SK-N-SH (cell line): ENCODE results near the gene FBXL7. TPM values are rescaled to one million over a fixed set of nuclear protein-coding genes. Genes with fewer than 3 reads are reported as not detected.

ENCODE experiments used
- CTCF ChIA-PET: fragments of 300-600, 350-600 bp; formaldehyde crosslinking; extraction: SDS; loops from one replicate; lab custom pipeline; 2021; lab: Yijun Ruan, JAX
- POLR2A ChIA-PET: fragments of 350-600 bp; sonication (Branson Sonifier 250); formaldehyde crosslinking; extraction: SDS; loops from one replicate; lab custom pipeline; 2020; ENCODE audit warnings: antibody characterized with exemption, inconsistent platforms; lab: Yijun Ruan, JAX
- DNase-seq: peaks from one replicate; pipeline ENCODE4 v3.0.0; 2012
- H2AFZ ChIP-seq: fragments of 200-600 bp; sonication (generic); 2 replicates; pipeline ENCODE4 v1.8.1; 2016; ENCODE audit warnings: antibody characterized with exemption, mild to moderate bottlenecking, low read depth
- H3F3A ChIP-seq: fragments of 200-600 bp; sonication (generic); replicated peaks from 2 replicates; pipeline ENCODE3; 2016; ENCODE audit warnings: antibody characterized with exemption, mild to moderate bottlenecking; ENCODE audit not compliant: insufficient read depth
- H3K27ac ChIP-seq, 2 experiments: fragments of 200-500 bp in 1 of 2; fragments of 200-600 bp in 1 of 2; sonication (Bioruptor generic) in 1 of 2; sonication (generic), shearing (Covaris generic) in 1 of 2; 2 replicates each; pipeline versions ENCODE4 v1.5.1 to v1.6.1; 2014 to 2016; ENCODE audit warnings: low read depth in 2 of 2, inconsistent platforms in 1 of 2, low read length in 1 of 2, mild to moderate bottlenecking in 1 of 2, mixed read lengths in 1 of 2
- H3K27me3 ChIP-seq: fragments of 200-600 bp; sonication (generic), shearing (Covaris generic); 2 replicates; pipeline ENCODE4 v1.6.1; 2016; ENCODE audit warnings: mixed run types; ENCODE audit not compliant: insufficient read depth
- H3K36me3 ChIP-seq, 2 experiments: fragments of 200-500 bp in 1 of 2; fragments of 200-600 bp in 1 of 2; sonication (Bioruptor generic) in 1 of 2; sonication (generic) in 1 of 2; replicated peaks in 1 of 2; 2 replicates each; pipeline versions ENCODE3 to v1.5.1; 2014 to 2016; ENCODE audit warnings: low read length in 1 of 2, mild to moderate bottlenecking in 1 of 2; ENCODE audit not compliant: insufficient read depth in 2 of 2, control insufficient read depth in 1 of 2
- H3K4me1 ChIP-seq, 2 experiments: fragments of 200-500 bp in 1 of 2; fragments of 200-600 bp in 1 of 2; sonication (Bioruptor generic) in 1 of 2; sonication (generic), shearing (Covaris generic) in 1 of 2; 2 replicates each; pipeline versions ENCODE4 v1.5.1 to v1.6.1; 2014 to 2016; ENCODE audit warnings: low read depth in 1 of 2, low read length in 1 of 2, mixed run types in 1 of 2; ENCODE audit not compliant: insufficient read depth in 2 of 2, control insufficient read depth in 1 of 2
- H3K4me2 ChIP-seq: fragments of 200-600 bp; sonication (generic), shearing (Covaris generic); 2 replicates; pipeline ENCODE4 v1.6.1; 2017; ENCODE audit warnings: mixed run types
- H3K4me3 ChIP-seq, 2 experiments: fragments of 200-500 bp in 1 of 2; fragments of 200-600 bp in 1 of 2; sonication (Bioruptor generic) in 1 of 2; sonication (generic), shearing (Covaris generic) in 1 of 2; 2 replicates each; pipeline versions ENCODE4 v1.5.1 to v1.8.1; 2014 to 2016; ENCODE audit warnings: low read depth in 2 of 2, inconsistent platforms in 1 of 2, low read length in 1 of 2, mild to moderate bottlenecking in 1 of 2, mixed read lengths in 1 of 2, moderate library complexity in 1 of 2
- H3K79me2 ChIP-seq: fragments of 200-600 bp; sonication (generic); 2 replicates; pipeline ENCODE4 v1.8.1; 2017; ENCODE audit warnings: mild to moderate bottlenecking; ENCODE audit not compliant: insufficient read depth
- H3K9ac ChIP-seq: fragments of 200-600 bp; sonication (generic); 2 replicates; pipeline ENCODE4 v1.6.1; 2017; ENCODE audit warnings: mixed run types
- H3K9me2 ChIP-seq: fragments of 200-600 bp; sonication (generic); 2 replicates; pipeline ENCODE4 v1.6.1; 2017; ENCODE audit warnings: mixed run types
- H3K9me3 ChIP-seq: fragments of 200-600 bp; sonication (generic); 2 replicates; pipeline ENCODE4 v1.6.1; 2017; ENCODE audit warnings: mixed run types, mild to moderate bottlenecking, moderate library complexity
- H4K20me1 ChIP-seq: fragments of 200-600 bp; sonication (generic); 2 replicates; pipeline ENCODE4 v1.6.1; 2017; ENCODE audit warnings: mild to moderate bottlenecking, mixed run types; ENCODE audit not compliant: insufficient read depth
- CHD2 ChIP-seq: fragments of 150-350 bp; IDR thresholded peaks from 2 replicates; pipeline ENCODE4 v1.6.1; 2018; ENCODE audit warnings: low read length; ENCODE audit not compliant: partially characterized antibody
- ELF1 ChIP-seq: IDR thresholded peaks from 2 replicates; pipeline ENCODE4 v1.4.0; 2012
- EP300 ChIP-seq, 2 experiments: IDR thresholded peaks; 2 replicates each; pipeline versions ENCODE4 v1.4.0 to v1.6.1; 2012; ENCODE audit warnings: borderline replicate concordance in 1 of 2, low read depth in 1 of 2, low read length in 1 of 2
- EZH2phosphoT487 ChIP-seq: fragments of 200-600 bp; sonication (generic); IDR thresholded peaks from 2 replicates; pipeline ENCODE4 v1.6.1; 2017; ENCODE audit warnings: low read depth, mixed run types, mild to moderate bottlenecking, antibody characterized with exemption, moderate library complexity, borderline replicate concordance
- FOXJ3 ChIP-seq: sonication (generic); formaldehyde crosslinking; IDR thresholded peaks from 2 replicates; pipeline ENCODE4 v1.5.1; 2020; ENCODE audit warnings: mild to moderate bottlenecking, missing genetic modification reagents
- FOXM1 ChIP-seq: IDR thresholded peaks from 2 replicates; pipeline ENCODE4 v1.4.0; 2012; ENCODE audit warnings: low read depth, mild to moderate bottlenecking
- GABPA ChIP-seq: IDR thresholded peaks from 2 replicates; pipeline ENCODE4 v1.4.0; 2012; ENCODE audit warnings: low read depth, mild to moderate bottlenecking
- GATA2 ChIP-seq: sonication (generic); formaldehyde crosslinking; IDR thresholded peaks from 2 replicates; pipeline ENCODE4 v1.5.0; 2020; ENCODE audit warnings: mild to moderate bottlenecking, missing genetic modification reagents
- JUND ChIP-seq: IDR thresholded peaks from 2 replicates; pipeline ENCODE4 v1.4.0; 2012
- MXI1 ChIP-seq: IDR thresholded peaks from 2 replicates; pipeline ENCODE4 v1.6.1; 2012; ENCODE audit warnings: mild to moderate bottlenecking, low read depth, low read length, improper control_type of control experiment
- NFIC ChIP-seq: IDR thresholded peaks from 2 replicates; pipeline ENCODE4 v1.4.0; 2012; ENCODE audit warnings: borderline replicate concordance
- NRF1 ChIP-seq: IDR thresholded peaks from 2 replicates; pipeline ENCODE4 v1.6.1; 2012; ENCODE audit warnings: low read depth, mild to moderate bottlenecking, low read length
- POLR2AphosphoS5 ChIP-seq: IDR thresholded peaks from 2 replicates; pipeline ENCODE4 v1.6.1; 2012; ENCODE audit warnings: low read depth, low read length
- RAD21 ChIP-seq: IDR thresholded peaks from 2 replicates; pipeline ENCODE4 v1.6.1; 2012; ENCODE audit warnings: mild to moderate bottlenecking, low read length
- RCOR1 ChIP-seq: fragments of 150-350 bp; IDR thresholded peaks from 2 replicates; pipeline ENCODE4 v1.6.1; 2017; ENCODE audit warnings: antibody characterized with exemption, low read length
- RFX5 ChIP-seq: IDR thresholded peaks from 2 replicates; pipeline ENCODE4 v1.6.1; 2012; ENCODE audit warnings: mild to moderate bottlenecking, improper control_type of control experiment, low read length
- RXRA ChIP-seq: IDR thresholded peaks from 2 replicates; pipeline ENCODE4 v1.4.0; 2012; ENCODE audit warnings: low read depth, mild to moderate bottlenecking, borderline replicate concordance
- SIN3A ChIP-seq: IDR thresholded peaks from 2 replicates; pipeline ENCODE4 v1.6.1; 2012; ENCODE audit warnings: low read depth, mild to moderate bottlenecking, low read length, moderate library complexity, borderline replicate concordance
- TCF12 ChIP-seq: IDR thresholded peaks from 2 replicates; pipeline ENCODE4 v1.4.0; 2012
- TEAD4 ChIP-seq: IDR thresholded peaks from 2 replicates; pipeline ENCODE4 v1.4.0; 2012; ENCODE audit warnings: mild to moderate bottlenecking, borderline replicate concordance; ENCODE audit not compliant: insufficient read depth
- USF2 ChIP-seq: fragments of 150-350 bp; IDR thresholded peaks from 2 replicates; pipeline ENCODE4 v1.6.1; 2017; ENCODE audit warnings: antibody characterized with exemption, low read length, low read depth, borderline replicate concordance
- YY1 ChIP-seq: IDR thresholded peaks from 2 replicates; pipeline ENCODE4 v1.4.0; 2012; ENCODE audit warnings: low read depth, mild to moderate bottlenecking
- WGBS: methylation state at CpG from one replicate; pipeline ENCODE4 v1.1.6; 2017; ENCODE audit warnings: low lambda C conversion rate; 5-methylcytosine and 5-hydroxymethylcytosine counted together
- polyA plus RNA-seq, 3 experiments: library from polyadenylated mRNA; depleted of rRNA; stranded (reverse); fragments of >200 nt; gene quantifications; 2 replicates each; pipeline ENCODE4 v1.2.3, GENCODE V29; 2012
- TF ChIP-seq, protein P1 (sequence below): IDR thresholded peaks from 2 replicates; pipeline ENCODE4; 2012
- TF ChIP-seq, protein P2 (sequence below): fragments of 150-350 bp; IDR thresholded peaks from 2 replicates; pipeline ENCODE4 v1.6.1; 2016; ENCODE audit warnings: mild to moderate bottlenecking, low read depth, low read length
- TF ChIP-seq, protein P3 (sequence below): IDR thresholded peaks from 2 replicates; pipeline ENCODE4 v1.4.0; 2012; ENCODE audit warnings: low read depth, borderline replicate concordance
- TF ChIP-seq, protein P4 (sequence below): IDR thresholded peaks from 2 replicates; pipeline ENCODE4 v1.4.0; 2012; ENCODE audit warnings: low read depth
- TF ChIP-seq, protein P5 (sequence below): IDR thresholded peaks from 2 replicates; pipeline ENCODE4 v1.4.0; 2012; ENCODE audit warnings: low read depth, borderline replicate concordance

FBXL7 gene
- polyA plus RNA-seq, 1 of the 3 experiments (the other 2 are of a cell fraction): 7.0 TPM

DNA sequence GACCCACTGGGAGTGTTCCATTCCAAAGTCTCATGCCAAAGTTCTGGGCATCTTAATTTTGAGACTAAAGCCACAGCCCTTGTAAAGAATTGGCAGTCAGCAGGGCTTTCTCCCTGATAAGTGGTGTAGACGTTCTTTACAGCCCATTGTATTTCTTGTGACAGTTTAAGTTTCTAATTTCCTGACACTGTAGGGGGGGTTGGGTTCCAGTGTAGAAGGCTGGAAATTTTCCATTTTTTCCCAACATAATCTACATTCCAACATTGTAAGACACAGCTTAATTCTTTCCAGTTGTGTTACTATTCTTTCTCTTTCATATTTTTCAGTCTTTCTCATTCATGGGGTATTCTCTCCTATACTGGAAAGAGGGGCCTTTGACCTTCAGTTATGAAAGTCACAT lies 121.1 kb downstream of the FBXL7 start:
- POLR2A ChIA-PET: no interaction called here
- peaks cover 31% of the 10 kb centered on the region; the same call in 1 of the 2 replicates for H3K79me2 ChIP-seq
- TF ChIP-seq SIN3A (0 out of 2 replicates have a peak, but pooled peaks have one; percentile 48), GATA2 (CRISPR knock-in tag) (no peak), USF2 (no peak), YY1 (no peak), NFIC (peak; percentile 77; the same call in 1 of the 2 replicates), EZH2phosphoT487 (no peak), RCOR1 (no peak), POLR2AphosphoS5 (peak; percentile 69; the same call in 1 of the 2 replicates), FOXM1 (peak; percentile 30; the same call in 1 of the 2 replicates), TEAD4 (peak; percentile 68; the same call in 1 of the 2 replicates), RFX5 (no peak), EP300 (IDR thresholded peaks at IDR 0.05; ENCODE audit: borderline replicate concordance in 1 of 2, low read depth in 1 of 2, low read length in 1 of 2) (peak; percentile 78 to 85; a peak in 3 of 4 replicates), MXI1 (no peak), GABPA (peak; percentile 23; the same call in 1 of the 2 replicates), ELF1 (no peak), TCF12 (peak; percentile 93), JUND (peak; percentile 66), NRF1 (no peak), CHD2 (no peak), RAD21 (no peak), FOXJ3 (CRISPR knock-in tag) (no peak), RXRA (no peak)
- TF ChIP-seq, protein P1, sequence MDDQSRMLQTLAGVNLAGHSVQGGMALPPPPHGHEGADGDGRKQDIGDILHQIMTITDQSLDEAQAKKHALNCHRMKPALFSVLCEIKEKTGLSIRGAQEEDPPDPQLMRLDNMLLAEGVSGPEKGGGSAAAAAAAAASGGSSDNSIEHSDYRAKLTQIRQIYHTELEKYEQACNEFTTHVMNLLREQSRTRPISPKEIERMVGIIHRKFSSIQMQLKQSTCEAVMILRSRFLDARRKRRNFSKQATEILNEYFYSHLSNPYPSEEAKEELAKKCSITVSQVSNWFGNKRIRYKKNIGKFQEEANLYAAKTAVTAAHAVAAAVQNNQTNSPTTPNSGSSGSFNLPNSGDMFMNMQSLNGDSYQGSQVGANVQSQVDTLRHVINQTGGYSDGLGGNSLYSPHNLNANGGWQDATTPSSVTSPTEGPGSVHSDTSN: peak; percentile 94
- TF ChIP-seq, protein P2, sequence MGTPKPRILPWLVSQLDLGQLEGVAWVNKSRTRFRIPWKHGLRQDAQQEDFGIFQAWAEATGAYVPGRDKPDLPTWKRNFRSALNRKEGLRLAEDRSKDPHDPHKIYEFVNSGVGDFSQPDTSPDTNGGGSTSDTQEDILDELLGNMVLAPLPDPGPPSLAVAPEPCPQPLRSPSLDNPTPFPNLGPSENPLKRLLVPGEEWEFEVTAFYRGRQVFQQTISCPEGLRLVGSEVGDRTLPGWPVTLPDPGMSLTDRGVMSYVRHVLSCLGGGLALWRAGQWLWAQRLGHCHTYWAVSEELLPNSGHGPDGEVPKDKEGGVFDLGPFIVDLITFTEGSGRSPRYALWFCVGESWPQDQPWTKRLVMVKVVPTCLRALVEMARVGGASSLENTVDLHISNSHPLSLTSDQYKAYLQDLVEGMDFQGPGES: no peak
- TF ChIP-seq, protein P3, sequence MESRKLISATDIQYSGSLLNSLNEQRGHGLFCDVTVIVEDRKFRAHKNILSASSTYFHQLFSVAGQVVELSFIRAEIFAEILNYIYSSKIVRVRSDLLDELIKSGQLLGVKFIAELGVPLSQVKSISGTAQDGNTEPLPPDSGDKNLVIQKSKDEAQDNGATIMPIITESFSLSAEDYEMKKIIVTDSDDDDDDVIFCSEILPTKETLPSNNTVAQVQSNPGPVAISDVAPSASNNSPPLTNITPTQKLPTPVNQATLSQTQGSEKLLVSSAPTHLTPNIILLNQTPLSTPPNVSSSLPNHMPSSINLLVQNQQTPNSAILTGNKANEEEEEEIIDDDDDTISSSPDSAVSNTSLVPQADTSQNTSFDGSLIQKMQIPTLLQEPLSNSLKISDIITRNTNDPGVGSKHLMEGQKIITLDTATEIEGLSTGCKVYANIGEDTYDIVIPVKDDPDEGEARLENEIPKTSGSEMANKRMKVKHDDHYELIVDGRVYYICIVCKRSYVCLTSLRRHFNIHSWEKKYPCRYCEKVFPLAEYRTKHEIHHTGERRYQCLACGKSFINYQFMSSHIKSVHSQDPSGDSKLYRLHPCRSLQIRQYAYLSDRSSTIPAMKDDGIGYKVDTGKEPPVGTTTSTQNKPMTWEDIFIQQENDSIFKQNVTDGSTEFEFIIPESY: 0 out of 2 replicates have a peak, but pooled peaks have one; percentile 4
- TF ChIP-seq, protein P4, sequence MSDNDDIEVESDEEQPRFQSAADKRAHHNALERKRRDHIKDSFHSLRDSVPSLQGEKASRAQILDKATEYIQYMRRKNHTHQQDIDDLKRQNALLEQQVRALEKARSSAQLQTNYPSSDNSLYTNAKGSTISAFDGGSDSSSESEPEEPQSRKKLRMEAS: no peak
- TF ChIP-seq, protein P5, sequence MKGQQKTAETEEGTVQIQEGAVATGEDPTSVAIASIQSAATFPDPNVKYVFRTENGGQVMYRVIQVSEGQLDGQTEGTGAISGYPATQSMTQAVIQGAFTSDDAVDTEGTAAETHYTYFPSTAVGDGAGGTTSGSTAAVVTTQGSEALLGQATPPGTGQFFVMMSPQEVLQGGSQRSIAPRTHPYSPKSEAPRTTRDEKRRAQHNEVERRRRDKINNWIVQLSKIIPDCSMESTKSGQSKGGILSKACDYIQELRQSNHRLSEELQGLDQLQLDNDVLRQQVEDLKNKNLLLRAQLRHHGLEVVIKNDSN: no peak

More for the DNA sequence above, 121.1 kb downstream of the FBXL7 start:
- Histone ChIP-seq H3K4me2 (peak overlapping the region; percentile 61), H3K36me3 (no peaks in the 10 kb centered on the region), H4K20me1 (no peaks in the 10 kb centered on the region), H2AFZ (no peak overlapping the region), H3K27ac (peak overlapping the region; percentile 88 to 94), H3K9ac (no peak overlapping the region; the same call in 1 of the 2 replicates), H3K4me1 (peaks cover 3% of the 10 kb centered on the region in 2 experiments; a peak in 3 of 4 replicates), H3K9me2 (no peaks in the 10 kb centered on the region), H3K9me3 (no peaks in the 10 kb centered on the region), H3K4me3 (no peak overlapping the region), H3K27me3 (no peaks in the 10 kb centered on the region), H3F3A (peaks cover 7% of the 10 kb centered on the region)
- no peak for DNase-seq
- WGBS: 0% methylated on average over 1 of the region's 1 CpG
- CTCF ChIA-PET: interaction anchor here (1.9 kb wide), 1 partner anchor 22 kb away, joined by 8 read pairs; no protein-coding TSS in a partner anchor
